Right hindlimb (tissue), 1 donor: ENCODE results near the gene BMP6.
A peak's percentile ranks its signal among the peaks of the same experiment; 100 is the strongest.
"Not testable (repeated sequence)": the region's sequence is repeated elsewhere in the genome, so short reads cannot be mapped to it uniquely, and the experiment has no call there.

Experiments
- DNase-seq: peaks from one replicate; pipeline ENCODE4 v3.0.0-alpha.2; 2018

Gene BMP6

DNA sequence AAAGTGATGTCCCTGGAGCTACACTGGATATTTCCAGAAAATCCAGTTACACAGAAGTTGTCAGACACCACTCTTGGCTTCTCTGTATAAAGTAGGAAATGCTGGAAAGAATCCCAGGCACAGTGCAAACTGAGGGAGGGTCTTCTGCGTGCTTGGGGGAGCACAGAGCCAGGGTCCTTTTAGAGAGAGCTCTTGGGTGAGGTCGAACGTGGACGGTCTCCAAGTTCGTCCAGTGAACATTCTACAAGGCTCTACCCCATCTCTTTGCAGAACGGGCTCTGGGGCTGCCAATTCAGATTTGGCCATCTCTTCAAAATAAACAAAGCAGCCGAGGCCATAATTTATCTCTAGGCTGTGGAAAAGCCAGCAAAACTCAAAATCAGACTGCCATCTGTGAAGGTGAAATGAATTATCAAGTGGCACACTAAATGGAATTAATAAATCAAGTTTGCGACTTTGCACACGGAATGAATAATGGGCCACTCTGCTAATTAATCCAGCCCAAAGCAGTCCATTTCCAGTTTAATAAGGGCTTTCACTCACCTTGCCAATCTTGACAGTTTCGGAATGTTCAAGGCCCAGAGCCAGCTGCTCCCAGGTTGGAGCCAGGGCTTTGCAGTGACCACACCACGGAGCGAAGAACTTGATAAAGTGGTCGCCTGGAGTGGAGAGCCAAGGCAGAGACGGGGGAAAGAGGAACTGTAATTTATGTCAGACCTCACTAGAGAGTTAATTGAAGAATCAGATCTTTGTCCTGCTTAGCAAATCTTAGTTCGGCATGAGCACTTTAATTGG, 165.4 kb downstream of the BMP6 start:
- no peak for DNase-seq

DNA sequence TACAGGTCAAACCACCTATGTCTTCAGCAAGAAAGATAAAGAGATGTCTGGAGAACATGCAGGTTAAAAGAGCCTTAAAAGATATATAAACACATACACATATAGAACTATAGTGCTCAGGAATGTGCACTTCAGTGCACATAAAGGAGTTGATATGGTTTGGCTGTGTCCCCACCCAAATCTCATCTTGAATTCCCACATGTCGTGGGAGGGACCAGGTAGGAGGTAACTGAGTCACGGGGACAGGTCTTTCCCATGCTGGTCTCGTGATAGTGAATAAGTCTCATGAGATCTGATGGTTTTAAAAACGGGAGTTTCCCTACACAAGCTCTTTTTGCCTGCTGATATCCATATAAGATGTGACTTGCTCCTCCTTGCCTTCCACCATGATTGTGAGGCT, 166.5 kb downstream of the BMP6 start:
- not testable (repeated sequence) for DNase-seq

DNA sequence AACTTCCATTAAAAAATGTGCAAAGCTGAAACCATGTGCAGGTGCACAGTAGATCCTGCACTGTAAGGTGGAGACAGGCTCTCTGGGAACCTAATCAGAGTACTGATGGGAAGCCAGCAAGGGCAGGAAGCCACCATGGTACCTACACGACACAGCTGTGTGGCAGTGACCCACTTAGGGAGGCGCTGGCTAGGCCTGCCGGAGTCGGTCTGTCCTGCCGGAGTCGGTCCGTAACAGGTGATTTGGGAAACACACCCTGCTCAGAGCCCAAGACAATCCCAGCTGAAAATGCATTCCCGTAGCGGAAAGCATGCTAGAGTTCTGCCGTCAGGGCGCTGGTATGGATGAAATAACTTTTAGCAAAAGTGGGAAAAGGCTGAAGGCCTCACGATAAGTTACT, 167.4 kb downstream of the BMP6 start:
- DNase-seq = no peak

GRCh38 chr6:7894262-7895124, 168.6 kb downstream of the BMP6 start:
- DNase-seq = no peak

GRCh38 chr6:7895125-7895423, 169.2 kb downstream of the BMP6 start:
- DNase-seq = no peak

DNA sequence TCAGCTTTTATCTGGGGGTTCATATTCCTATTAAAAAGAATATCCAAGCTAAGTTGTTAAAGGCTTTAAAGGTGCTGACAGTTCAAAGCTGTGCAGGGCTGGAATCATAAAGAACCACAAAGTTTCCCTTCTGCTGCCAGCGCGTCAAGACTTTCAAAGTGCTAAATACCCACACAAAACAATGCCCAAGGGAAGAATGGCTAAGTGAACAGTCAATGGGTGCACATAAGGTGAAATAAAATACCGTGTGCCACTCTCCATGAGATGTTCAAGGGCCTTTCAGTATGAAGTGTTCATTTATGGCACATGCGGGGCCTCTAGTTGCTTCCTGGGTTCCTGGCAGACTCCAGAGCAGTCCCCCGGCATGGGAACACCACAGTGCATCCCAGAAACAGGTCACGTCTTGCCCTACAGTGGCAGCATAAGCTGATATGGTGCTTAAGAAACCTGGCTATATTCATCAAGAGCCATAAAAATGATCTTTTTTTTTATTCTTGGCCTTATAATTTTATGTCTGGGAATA, 170.6 kb downstream of the BMP6 start:
- no peak for DNase-seq

DNA sequence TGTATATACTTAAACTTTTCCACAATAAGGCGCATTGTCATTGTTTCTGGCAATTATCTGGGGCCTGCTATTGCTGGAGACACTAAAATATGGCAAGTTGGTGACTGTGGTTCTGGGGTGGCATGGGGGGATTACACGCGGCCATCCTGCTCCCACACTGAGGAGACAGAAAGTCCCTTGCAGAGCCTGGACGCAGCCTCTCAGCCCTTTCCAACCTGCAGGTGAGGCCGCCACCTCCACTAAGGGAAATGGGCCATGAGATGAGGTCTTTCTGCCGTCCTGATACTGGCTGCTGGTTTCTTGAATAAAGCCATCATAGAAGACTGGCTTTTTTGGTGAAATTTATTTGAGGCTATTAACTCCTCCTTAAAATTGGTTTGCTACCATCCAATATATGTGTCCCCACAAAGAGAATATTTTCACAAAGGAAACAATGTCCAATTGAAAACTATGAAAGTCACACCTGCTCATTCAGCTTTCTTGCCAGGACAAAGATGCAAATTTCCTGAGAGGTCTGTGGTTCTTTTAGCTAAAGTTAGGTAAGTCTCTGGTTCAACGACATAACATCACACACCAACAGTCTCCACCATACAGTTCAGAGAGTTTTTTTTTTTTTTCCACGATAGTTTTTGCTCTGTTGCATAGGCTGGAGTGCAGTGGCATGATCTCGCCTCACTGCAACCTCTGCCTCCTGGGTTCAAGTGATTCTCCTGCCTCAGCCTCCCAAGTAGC, 171.7 kb downstream of the BMP6 start:
- no peak for DNase-seq

DNA sequence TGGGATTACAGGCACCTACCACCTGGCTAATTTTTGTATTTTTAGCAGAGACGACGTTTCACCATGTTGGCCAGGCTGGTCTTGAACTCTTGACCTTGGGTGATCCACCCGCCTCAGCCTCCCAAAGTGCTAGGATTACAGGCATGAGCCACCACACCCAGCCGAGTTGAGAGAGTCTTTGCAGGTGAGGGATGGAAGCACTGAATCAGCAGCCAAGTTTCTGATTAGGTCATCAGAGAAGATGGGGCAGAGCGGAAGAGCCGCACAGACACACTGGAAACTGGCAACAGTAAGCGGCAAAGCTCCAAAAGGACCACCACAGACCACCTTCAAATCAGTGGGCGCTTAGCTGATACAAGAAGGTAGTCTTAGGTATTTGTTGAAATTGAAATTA, 172.3 kb downstream of the BMP6 start:
- not testable (repeated sequence) for DNase-seq

GRCh38 chr6:7899101-7899888, 173.4 kb downstream of the BMP6 start:
- DNase-seq = no peak

- no peak for DNase-seq
Measured at GRCh38 chr6:7899889-7900213, 174.0 kb downstream of the BMP6 start.

- no peak for DNase-seq
Measured at GRCh38 chr6:7900621-7901020, 174.7 kb downstream of the BMP6 start.

- no peak for DNase-seq
Measured at GRCh38 chr6:7901056-7901455, 175.2 kb downstream of the BMP6 start.

- no peak for DNase-seq
Measured at GRCh38 chr6:7901780-7902179, 175.9 kb downstream of the BMP6 start.

DNA sequence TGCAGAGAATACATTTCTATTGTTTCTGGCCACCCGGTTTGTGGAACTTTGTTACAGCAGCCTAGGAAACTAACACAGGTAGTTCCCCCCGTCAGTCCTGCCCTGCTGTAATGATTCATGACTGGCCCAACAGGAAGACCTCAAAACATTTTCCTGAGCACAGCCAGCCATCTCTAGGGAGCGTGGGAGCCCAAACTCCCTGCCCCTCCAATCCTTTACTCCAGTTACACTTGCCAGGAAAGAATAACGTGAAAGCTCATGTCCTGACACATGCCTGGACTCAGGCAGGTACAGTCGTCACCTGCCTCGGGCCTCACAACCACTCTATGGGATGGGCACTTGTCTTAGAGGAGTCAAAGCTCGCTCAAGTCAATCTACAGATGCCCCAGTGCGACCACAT, 176.3 kb downstream of the BMP6 start:
- DNase-seq = no peak

DNA sequence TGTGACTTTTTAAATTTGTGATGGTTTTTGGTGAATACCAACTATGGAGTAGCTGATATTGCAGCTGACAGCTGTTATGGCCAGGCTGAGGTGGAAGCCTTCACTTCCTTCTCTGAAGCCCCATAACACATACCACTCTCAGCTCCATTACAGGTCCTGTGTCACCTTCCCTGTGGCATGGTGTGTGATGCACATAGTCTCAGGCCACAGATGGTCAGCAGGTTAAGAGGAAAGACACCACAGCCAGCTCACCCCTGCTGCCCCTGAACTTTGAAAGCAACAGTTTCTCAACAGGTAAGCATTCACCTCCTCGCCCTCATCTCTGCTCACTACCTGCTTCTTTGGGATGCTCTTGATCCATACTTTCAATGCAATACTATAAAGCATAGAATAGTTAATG, 177.0 kb downstream of the BMP6 start:
- no peak for DNase-seq

- no peak for DNase-seq
Measured at GRCh38 chr6:7903673-7904072, 177.8 kb downstream of the BMP6 start.

GRCh38 chr6:7904654-7905319, 178.9 kb downstream of the BMP6 start:
- DNase-seq = no peak

GRCh38 chr6:7905416-7905815, 179.5 kb downstream of the BMP6 start:
- no peak for DNase-seq

- DNase-seq = no peak
Measured at GRCh38 chr6:7906741-7907140, 180.8 kb downstream of the BMP6 start.

- no peak for DNase-seq
Measured at GRCh38 chr6:7907159-7907558, 181.3 kb downstream of the BMP6 start.

GRCh38 chr6:7909323-7910276, 183.7 kb downstream of the BMP6 start:
- DNase-seq = peak; percentile 79
